Esophagus squamous epithelium (tissue), 5 donors: ENCODE results near the gene MYOD1. TPM values are rescaled to one million over a fixed set of nuclear protein-coding genes. Genes with fewer than 3 reads are reported as not detected.

Experiments
- DNase-seq: peaks from one replicate; lab custom pipeline; 2025; lab: John Stamatoyannopoulos, UW
- H3K27ac ChIP-seq, 4 donors: fragments of 200-600 bp; sonication (generic); one replicate each; pipeline ENCODE4 v1.5.1; 2016 to 2019; ENCODE audit warnings: mild to moderate bottlenecking in 1 of 4
- H3K27me3 ChIP-seq, 4 donors: fragments of 200-600 bp; sonication (generic); 1 replicate in 3 of 4; 2 replicates in 1 of 4; pipeline versions ENCODE4 v1.5.1 to v1.6.0; 2017 to 2021; ENCODE audit warnings: antibody characterized with exemption in 1 of 4
- H3K36me3 ChIP-seq, 3 donors: fragments of 200-600 bp; sonication (generic); one replicate each; pipeline ENCODE4 v1.5.1; 2016 to 2019
- H3K4me1 ChIP-seq, 3 donors: fragments of 200-600 bp; sonication (generic); one replicate each; pipeline ENCODE4 v1.5.1; 2017 to 2019
- H3K4me3 ChIP-seq, 4 donors: fragments of 200-600 bp; sonication (generic); 1 replicate in 3 of 4; 2 replicates in 1 of 4; pipeline ENCODE4 v1.5.1; 2016 to 2019; ENCODE audit warnings: mild to moderate bottlenecking in 2 of 4, moderate library complexity in 1 of 4
- H3K9me3 ChIP-seq, 3 donors: fragments of 200-600 bp; sonication (generic); one replicate each; pipeline ENCODE4 v1.5.1; 2016 to 2019
- POLR2A ChIP-seq, 4 donors: fragments of 450-650 bp; IDR thresholded peaks; one replicate each; pipeline ENCODE4 v1.6.1; 2017; ENCODE audit warnings: antibody characterized with exemption in 4 of 4, mild to moderate bottlenecking in 4 of 4, moderate library complexity in 3 of 4
- WGBS, 2 donors: methylation state at CpG; one replicate each; pipeline ENCODE4 v1.1.5; 2018; 5-methylcytosine and 5-hydroxymethylcytosine counted together
- intact Hi-C: fragments of 100-400 bp; cut with DNase I; formaldehyde crosslinking; loops from one replicate; pipeline ENCODE4 v1.15.0; 2022
- total RNA-seq, 4 donors: library from RNA; depleted of rRNA; stranded (reverse); fragments of >200 nt; gene quantifications; one replicate each; pipeline ENCODE4 v1.1.0, GENCODE V29; 2016
- TF ChIP-seq, protein P1 (sequence below), 6 experiments: fragments of 450-650 bp in 4 of 6; fragments of 200-600 bp in 2 of 6; sonication (generic) in 2 of 6; IDR thresholded peaks; one replicate each; pipeline ENCODE4 v1.5.1; 2016 to 2019; ENCODE audit warnings: antibody characterized with exemption in 6 of 6, mild to moderate bottlenecking in 4 of 6, moderate library complexity in 4 of 6
- donor health status: DM: yes; HTN: yes; CAD: no.

MYOD1 gene
- total RNA-seq, 4 donors from 2014 or later, result not detected

DNA sequence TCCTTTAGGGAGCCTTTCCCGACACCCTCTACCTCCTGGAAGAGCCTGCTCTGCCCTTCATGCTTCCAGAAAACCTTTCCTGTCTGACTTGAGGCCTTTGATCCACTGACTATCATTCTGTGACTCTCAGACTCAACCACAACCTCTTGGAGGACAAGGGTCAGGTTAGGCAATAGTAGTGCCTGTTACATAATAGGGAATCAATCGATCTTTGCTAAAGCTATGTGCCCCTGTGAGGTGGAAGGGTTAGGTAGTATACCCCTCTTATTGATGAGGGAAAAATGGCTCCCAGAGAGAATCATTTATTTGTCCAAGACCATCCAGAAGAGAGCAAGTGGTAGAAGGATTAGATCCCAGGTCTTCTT is 31.4 kb downstream of the MYOD1 start:
- DNase-seq, result no peak
- intact Hi-C loops, result no loop called here
- no peaks in the 10 kb centered on the region for H3K4me1 ChIP-seq
- no peaks in the 10 kb centered on the region for H3K9me3 ChIP-seq
- H3K27ac ChIP-seq, result no peak overlapping the region
- peaks cover 0 to 25% (median 0%) of the 10 kb centered on the region in 4 donors for H3K27me3 ChIP-seq
- no peak overlapping the region for H3K4me3 ChIP-seq
- TF ChIP-seq, protein P1, sequence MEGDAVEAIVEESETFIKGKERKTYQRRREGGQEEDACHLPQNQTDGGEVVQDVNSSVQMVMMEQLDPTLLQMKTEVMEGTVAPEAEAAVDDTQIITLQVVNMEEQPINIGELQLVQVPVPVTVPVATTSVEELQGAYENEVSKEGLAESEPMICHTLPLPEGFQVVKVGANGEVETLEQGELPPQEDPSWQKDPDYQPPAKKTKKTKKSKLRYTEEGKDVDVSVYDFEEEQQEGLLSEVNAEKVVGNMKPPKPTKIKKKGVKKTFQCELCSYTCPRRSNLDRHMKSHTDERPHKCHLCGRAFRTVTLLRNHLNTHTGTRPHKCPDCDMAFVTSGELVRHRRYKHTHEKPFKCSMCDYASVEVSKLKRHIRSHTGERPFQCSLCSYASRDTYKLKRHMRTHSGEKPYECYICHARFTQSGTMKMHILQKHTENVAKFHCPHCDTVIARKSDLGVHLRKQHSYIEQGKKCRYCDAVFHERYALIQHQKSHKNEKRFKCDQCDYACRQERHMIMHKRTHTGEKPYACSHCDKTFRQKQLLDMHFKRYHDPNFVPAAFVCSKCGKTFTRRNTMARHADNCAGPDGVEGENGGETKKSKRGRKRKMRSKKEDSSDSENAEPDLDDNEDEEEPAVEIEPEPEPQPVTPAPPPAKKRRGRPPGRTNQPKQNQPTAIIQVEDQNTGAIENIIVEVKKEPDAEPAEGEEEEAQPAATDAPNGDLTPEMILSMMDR (IDR thresholded peaks at IDR 0.05), result no peak
- TF ChIP-seq POLR2A (IDR thresholded peaks at IDR 0.05), result no peak
- H3K36me3 ChIP-seq, result no peaks in the 10 kb centered on the region
- WGBS, 2 donors, result 45 to 84% methylated on average over 2 of the region's 2 CpGs

DNA sequence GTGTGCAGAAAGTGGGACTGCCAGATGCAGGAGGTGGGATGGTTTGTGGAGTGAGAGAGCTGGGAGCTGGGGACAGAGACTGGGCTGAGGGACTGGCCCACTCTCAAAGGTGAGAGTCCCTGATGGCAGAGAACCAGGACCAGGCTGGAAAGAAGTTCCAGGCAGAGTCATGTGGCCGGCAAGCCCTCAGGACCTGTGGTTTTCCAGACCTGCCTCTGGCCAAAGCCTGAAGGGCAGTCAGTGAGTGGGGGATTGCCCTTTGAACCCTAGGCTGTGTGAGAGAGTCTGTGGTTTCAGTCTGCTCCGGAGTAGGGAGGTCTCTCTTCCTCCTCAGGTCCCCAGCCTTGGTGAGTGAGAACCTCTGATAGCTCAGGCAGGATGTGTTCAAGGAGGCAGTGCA is 32.2 kb downstream of the MYOD1 start:
- WGBS, 2 donors, result 52 to 67% methylated on average over 1 to 2 of the region's 2 CpGs
- H3K36me3 ChIP-seq, result no peaks in the 10 kb centered on the region
- intact Hi-C loops, result no loop called here
- no peaks in the 10 kb centered on the region for H3K9me3 ChIP-seq
- no peak for DNase-seq
- no peaks in the 10 kb centered on the region for H3K4me1 ChIP-seq
- H3K27ac ChIP-seq, result no peak overlapping the region
- peaks cover 0 to 23% (median 0%) of the 10 kb centered on the region in 4 donors for H3K27me3 ChIP-seq
- no peak for TF ChIP-seq POLR2A (IDR thresholded peaks at IDR 0.05)
- TF ChIP-seq, protein P1 (IDR thresholded peaks at IDR 0.05), result no peak
- no peak overlapping the region for H3K4me3 ChIP-seq

DNA sequence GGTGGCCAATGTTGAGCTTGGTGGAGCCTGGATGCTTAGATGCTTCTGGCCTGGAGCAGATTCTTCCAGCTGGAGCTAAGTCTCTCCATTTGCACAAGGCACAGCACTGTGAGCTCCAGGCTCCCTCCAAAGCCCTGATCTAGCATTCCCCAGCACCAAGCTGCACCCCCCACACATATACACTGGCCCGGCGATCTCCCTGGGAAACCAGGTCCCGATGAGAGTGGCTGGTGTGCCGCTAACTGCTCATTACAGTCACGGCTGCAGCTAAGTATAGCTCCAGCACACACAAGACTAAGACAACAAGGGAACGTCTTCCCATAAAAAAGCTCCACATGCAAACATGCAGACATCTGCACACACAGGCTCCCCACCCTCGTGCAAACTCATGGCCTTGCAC is 32.8 kb downstream of the MYOD1 start:
- no peak for TF ChIP-seq POLR2A (IDR thresholded peaks at IDR 0.05)
- TF ChIP-seq, protein P1 (IDR thresholded peaks at IDR 0.05), result no peak
- Histone ChIP-seq H3K4me1 (no peaks in the 10 kb centered on the region), H3K9me3 (no peaks in the 10 kb centered on the region), H3K36me3 (no peaks in the 10 kb centered on the region), H3K27ac (no peak overlapping the region), H3K27me3 (peaks cover 0 to 18% (median 0%) of the 10 kb centered on the region in 4 donors), H3K4me3 (no peak overlapping the region)
- DNase-seq, result no peak
- 72 to 74% methylated on average over 6 of the region's 7 CpGs for WGBS, 2 donors
- intact Hi-C loops, result no loop called here

DNA sequence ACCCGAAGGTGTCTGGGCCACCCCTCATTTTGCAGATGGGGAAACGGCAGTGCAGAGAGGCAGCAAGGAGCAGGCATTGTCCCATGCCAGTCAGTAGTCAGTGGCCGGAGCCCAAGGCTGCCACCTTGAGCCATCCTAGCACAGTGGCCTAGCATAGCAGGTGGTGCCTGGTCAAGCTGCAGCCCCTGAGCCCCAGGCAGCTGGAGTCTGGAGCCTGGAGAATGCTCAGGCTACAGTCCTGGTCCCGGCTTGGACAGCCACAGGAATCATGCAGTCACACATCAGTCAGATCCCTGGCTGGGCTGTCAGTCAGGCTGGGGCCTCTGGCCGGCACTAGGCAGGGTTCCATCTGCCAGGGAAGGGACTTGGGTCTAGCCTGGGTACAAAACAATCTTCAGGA is 33.8 kb downstream of the MYOD1 start:
- no peak overlapping the region for H3K4me3 ChIP-seq
- TF ChIP-seq POLR2A (IDR thresholded peaks at IDR 0.05), result no peak
- TF ChIP-seq, protein P1 (IDR thresholded peaks at IDR 0.05), result no peak

DNA sequence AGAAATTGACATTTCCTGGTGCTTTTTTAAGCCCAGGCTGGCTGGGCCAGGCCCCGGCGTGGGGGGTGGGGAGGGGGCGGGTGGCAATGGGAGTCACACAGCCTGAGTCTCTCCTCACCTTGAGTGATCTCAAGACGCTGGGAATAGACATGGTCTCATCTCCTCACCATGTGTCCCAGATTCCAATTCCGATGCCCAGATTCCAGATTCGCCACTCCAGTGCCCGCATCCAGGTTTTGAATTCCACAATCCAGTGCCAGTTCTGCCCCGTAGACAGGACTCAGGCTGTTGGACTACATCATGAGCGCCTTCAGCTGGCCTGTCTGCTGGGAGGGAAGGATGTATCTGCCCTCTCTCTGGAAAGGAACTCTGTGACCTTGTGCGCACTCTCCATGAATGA is 34.3 kb downstream of the MYOD1 start:
- Histone ChIP-seq H3K4me1 (no peaks in the 10 kb centered on the region), H3K36me3 (no peaks in the 10 kb centered on the region), H3K9me3 (no peaks in the 10 kb centered on the region), H3K27me3 (peaks cover 0 to 15% (median 0%) of the 10 kb centered on the region in 4 donors), H3K4me3 (no peak overlapping the region), H3K27ac (no peak overlapping the region)
- WGBS, 2 donors, result 76 to 79% methylated on average over 7 to 8 of the region's 10 CpGs
- DNase-seq, result no peak
- no peak for TF ChIP-seq POLR2A (IDR thresholded peaks at IDR 0.05)
- intact Hi-C loops, result no loop called here

More for the DNA sequence above, 33.8 kb downstream of the MYOD1 start:
- Histone ChIP-seq H3K4me1 (no peaks in the 10 kb centered on the region), H3K36me3 (no peaks in the 10 kb centered on the region), H3K27ac (no peak overlapping the region), H3K9me3 (no peaks in the 10 kb centered on the region), H3K27me3 (peaks cover 0 to 15% (median 0%) of the 10 kb centered on the region in 4 donors)
- DNase-seq, result no peak
- intact Hi-C loops, result no loop called here
- 72 to 88% methylated on average over 3 to 4 of the region's 5 CpGs for WGBS, 2 donors

DNA sequence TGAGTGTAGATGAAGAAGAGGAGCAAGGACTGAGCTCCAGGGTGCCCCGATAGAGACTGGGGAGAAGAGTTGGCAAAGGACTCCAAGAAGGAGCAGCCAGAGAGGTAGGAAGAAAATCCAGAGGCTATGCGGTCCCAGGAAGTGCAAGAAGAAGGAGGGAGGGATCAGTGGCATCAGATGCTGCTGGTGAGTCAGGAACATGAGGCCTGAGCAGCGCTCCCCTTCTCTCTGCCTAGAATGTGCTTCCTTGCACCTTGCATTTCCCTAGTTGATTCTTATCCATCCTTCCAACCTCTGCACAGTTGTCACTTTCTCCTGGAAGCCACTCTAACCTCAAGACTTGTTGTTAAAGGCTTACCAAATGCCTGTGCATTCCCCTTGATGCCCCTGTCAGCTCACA is 36.5 kb downstream of the MYOD1 start:
- Histone ChIP-seq H3K4me1 (no peaks in the 10 kb centered on the region), H3K27me3 (peaks cover 0 to 15% (median 0%) of the 10 kb centered on the region in 4 donors), H3K9me3 (no peaks in the 10 kb centered on the region), H3K36me3 (no peaks in the 10 kb centered on the region), H3K4me3 (no peak overlapping the region), H3K27ac (no peak overlapping the region)
- DNase-seq, result no peak
- 77 to 82% methylated on average over 3 of the region's 3 CpGs for WGBS, 2 donors
- intact Hi-C loops, result no loop called here
- TF ChIP-seq, protein P1 (IDR thresholded peaks at IDR 0.05), result no peak
